Ureter (tissue), 1 donor: ENCODE measurements around the gene RPL41. TPM values are rescaled to one million over a fixed set of nuclear protein-coding genes. Genes with fewer than 3 reads are reported as not detected.
"Not testable (repeated sequence)": the region's sequence is repeated elsewhere in the genome, so short reads cannot be mapped to it uniquely, and the experiment has no call there.

ENCODE experiments used
- DNase-seq: peaks from one replicate; pipeline ENCODE4 v3.0.0-alpha.2; 2020; ENCODE audit warnings: low spot score
- total RNA-seq: library from RNA; stranded (reverse); gene quantifications from one replicate; pipeline ENCODE4 v1.2.4, GENCODE V29; 2023
- donor health status: DM: yes; HTN: yes; CAD: no.

RPL41 gene
- total RNA-seq, 1 donor from 2014 or later = 5,339 TPM

GRCh38 chr12:56154818-56155217 is 38.4 kb downstream of the RPL41 start:
- no peak for DNase-seq

- DNase-seq = no peak
Measured at GRCh38 chr12:56155256-56155845, 38.9 kb downstream of the RPL41 start.

GRCh38 chr12:56156464-56157200 is 40.2 kb downstream of the RPL41 start:
- DNase-seq = not testable (repeated sequence)

- peak; percentile 87 for DNase-seq
Measured at GRCh38 chr12:56157201-56158028, 41.0 kb downstream of the RPL41 start.

GRCh38 chr12:56158029-56158925 is 41.8 kb downstream of the RPL41 start, which contains the start of gene MYL6:
Gene MYL6, plus strand, starts transcription at chr12:56158359. Its CDS starts 43 bp downstream, at chr12:56158402.
- DNase-seq = peak; percentile 98

- peak; percentile 89 for DNase-seq
Measured at GRCh38 chr12:56158926-56159461, 42.6 kb downstream of the RPL41 start.

- no peak for DNase-seq
Measured at GRCh38 chr12:56159482-56160192, 43.2 kb downstream of the RPL41 start.

GRCh38 chr12:56160193-56160763 is 43.8 kb downstream of the RPL41 start:
- no peak for DNase-seq

- DNase-seq = no peak
Measured at GRCh38 chr12:56160894-56161689, 44.7 kb downstream of the RPL41 start.

GRCh38 chr12:56161690-56162351 is 45.4 kb downstream of the RPL41 start:
- no peak for DNase-seq

GRCh38 chr12:56162468-56163290 is 46.2 kb downstream of the RPL41 start:
- no peak for DNase-seq

GRCh38 chr12:56163533-56164344 is 47.3 kb downstream of the RPL41 start:
- DNase-seq = no peak

GRCh38 chr12:56164345-56164729 is 47.9 kb downstream of the RPL41 start:
- DNase-seq = no peak

- no peak for DNase-seq
Measured at GRCh38 chr12:56165369-56165768, 48.9 kb downstream of the RPL41 start.
